ENCODE results near the gene CCDC88A.

DNA sequence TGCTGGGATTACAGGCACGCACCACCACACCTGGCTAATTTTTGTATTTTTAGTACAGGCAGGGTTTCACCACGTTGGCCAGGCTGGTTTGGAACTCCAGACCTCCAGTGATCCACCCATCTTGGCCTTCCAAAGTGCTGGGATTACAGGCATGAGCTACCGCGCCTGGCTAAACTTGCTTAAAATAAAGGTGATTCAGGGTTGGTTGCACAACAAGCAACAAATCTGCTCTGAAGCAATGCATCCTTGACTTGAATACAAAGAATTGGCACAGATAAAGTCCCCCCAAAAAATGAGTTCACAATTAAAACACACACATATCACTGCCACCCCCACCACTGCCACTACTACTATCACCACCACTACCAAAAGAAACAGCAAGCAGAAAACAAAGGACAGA, 34.9 kb downstream of the CCDC88A start:
- TF ChIP-seq CTCF (IDR thresholded peaks at IDR 0.05; ENCODE audit: low read depth, low read length) (no peak), EZH2phosphoT487 (IDR thresholded peaks at IDR 0.05; ENCODE audit: low read depth) (no peak)

Measured in OCI-LY3 (cell line).